ENCODE data around the gene ACVR1C. TPM values are rescaled to one million over a fixed set of nuclear protein-coding genes. Genes with fewer than 3 reads are reported as not detected.

Gene ACVR1C
- total and polyA plus RNA-seq, 2 of the 4 experiments (the other 2 are of a cell fraction) = 0.07 to 0.18 TPM

DNA sequence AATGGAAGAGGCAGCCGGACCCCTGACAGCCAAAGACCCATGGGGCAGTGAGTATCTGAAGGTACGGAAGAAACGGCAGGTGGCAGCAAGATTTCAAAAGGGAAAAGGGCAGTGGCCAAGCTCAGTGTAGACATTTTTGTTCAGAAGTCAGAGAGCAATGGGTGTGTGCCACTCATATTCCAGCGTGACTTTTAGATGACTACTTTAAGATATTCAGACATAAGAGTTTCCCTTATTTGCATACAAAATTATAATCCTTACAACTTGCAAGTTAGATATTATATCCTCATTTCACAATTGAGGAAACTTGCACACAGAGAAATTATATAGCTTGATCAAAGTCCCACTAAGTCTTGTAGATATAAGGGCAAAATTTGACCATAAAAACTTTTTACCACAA, 124.0 kb downstream of the ACVR1C start:
- H4K20me1 ChIP-seq (ENCODE audit: insufficient read depth, low read length) = no peaks in the 10 kb centered on the region
- TF ChIP-seq, protein P1, sequence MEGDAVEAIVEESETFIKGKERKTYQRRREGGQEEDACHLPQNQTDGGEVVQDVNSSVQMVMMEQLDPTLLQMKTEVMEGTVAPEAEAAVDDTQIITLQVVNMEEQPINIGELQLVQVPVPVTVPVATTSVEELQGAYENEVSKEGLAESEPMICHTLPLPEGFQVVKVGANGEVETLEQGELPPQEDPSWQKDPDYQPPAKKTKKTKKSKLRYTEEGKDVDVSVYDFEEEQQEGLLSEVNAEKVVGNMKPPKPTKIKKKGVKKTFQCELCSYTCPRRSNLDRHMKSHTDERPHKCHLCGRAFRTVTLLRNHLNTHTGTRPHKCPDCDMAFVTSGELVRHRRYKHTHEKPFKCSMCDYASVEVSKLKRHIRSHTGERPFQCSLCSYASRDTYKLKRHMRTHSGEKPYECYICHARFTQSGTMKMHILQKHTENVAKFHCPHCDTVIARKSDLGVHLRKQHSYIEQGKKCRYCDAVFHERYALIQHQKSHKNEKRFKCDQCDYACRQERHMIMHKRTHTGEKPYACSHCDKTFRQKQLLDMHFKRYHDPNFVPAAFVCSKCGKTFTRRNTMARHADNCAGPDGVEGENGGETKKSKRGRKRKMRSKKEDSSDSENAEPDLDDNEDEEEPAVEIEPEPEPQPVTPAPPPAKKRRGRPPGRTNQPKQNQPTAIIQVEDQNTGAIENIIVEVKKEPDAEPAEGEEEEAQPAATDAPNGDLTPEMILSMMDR (conservative IDR thresholded peaks at IDR 0.05; ENCODE audit: low read depth, low read length) = no peak
- TF ChIP-seq CEBPB (IDR thresholded peaks at IDR 0.05; ENCODE audit: low read depth, low read length) = no peak
- TF ChIP-seq BHLHE40 (IDR thresholded peaks at IDR 0.05; ENCODE audit: low read depth, low read length) = no peak
- TF ChIP-seq MAFK (IDR thresholded peaks at IDR 0.05; ENCODE audit: low read depth, low read length) = no peak
- no peak for TF ChIP-seq RCOR1 (IDR thresholded peaks at IDR 0.05; ENCODE audit: insufficient replicate concordance, low read length)
- TF ChIP-seq, protein P2, sequence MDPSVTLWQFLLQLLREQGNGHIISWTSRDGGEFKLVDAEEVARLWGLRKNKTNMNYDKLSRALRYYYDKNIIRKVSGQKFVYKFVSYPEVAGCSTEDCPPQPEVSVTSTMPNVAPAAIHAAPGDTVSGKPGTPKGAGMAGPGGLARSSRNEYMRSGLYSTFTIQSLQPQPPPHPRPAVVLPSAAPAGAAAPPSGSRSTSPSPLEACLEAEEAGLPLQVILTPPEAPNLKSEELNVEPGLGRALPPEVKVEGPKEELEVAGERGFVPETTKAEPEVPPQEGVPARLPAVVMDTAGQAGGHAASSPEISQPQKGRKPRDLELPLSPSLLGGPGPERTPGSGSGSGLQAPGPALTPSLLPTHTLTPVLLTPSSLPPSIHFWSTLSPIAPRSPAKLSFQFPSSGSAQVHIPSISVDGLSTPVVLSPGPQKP (IDR thresholded peaks at IDR 0.05; ENCODE audit: borderline replicate concordance, low read depth, low read length) = no peak
- TF ChIP-seq CHD1 (IDR thresholded peaks at IDR 0.05; ENCODE audit: low read depth, low read length) = no peak
- no peak for TF ChIP-seq RFX5 (IDR thresholded peaks at IDR 0.05; ENCODE audit: low read depth, low read length)
- TF ChIP-seq, protein P3, sequence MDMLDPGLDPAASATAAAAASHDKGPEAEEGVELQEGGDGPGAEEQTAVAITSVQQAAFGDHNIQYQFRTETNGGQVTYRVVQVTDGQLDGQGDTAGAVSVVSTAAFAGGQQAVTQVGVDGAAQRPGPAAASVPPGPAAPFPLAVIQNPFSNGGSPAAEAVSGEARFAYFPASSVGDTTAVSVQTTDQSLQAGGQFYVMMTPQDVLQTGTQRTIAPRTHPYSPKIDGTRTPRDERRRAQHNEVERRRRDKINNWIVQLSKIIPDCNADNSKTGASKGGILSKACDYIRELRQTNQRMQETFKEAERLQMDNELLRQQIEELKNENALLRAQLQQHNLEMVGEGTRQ (IDR thresholded peaks at IDR 0.05; ENCODE audit: low read depth, low read length) = no peak
- no peak for TF ChIP-seq NFE2L2 (IDR thresholded peaks at IDR 0.05; ENCODE audit: low read depth, low read length)
- ATAC-seq (ENCODE audit: low read depth) (no peak), DNase-seq (no peak)
- H2AK9ac ChIP-seq (replicated peaks; ENCODE audit: low read depth, low read length, poor library complexity) = no peak overlapping the region
- no peak overlapping the region for H3K18ac ChIP-seq (ENCODE audit: low read depth, low read length)
- no peak overlapping the region for H3K23ac ChIP-seq (ENCODE audit: low read depth, low read length)
- no peak overlapping the region for H3K4ac ChIP-seq (ENCODE audit: low read depth, low read length)
- H4K91ac ChIP-seq (ENCODE audit: insufficient read depth, low read depth, low read length) = no peak overlapping the region
- in situ Hi-C loops (cut with MboI; ENCODE audit: low sequenced_read_pairs) = no loop called here
- H3K27ac ChIP-seq (ENCODE audit: insufficient read depth, low read length) = no peak overlapping the region
- H2BK15ac ChIP-seq (ENCODE audit: low read depth, low read length) = no peak overlapping the region
- ChIA-PET POLR2A (ENCODE audit: unreplicated experiment) (no interaction called here), CTCF (interaction anchor here (0.6 kb wide), 1 partner anchor 75 kb away, joined by 4 read pairs; no protein-coding TSS in a partner anchor)
- no peak overlapping the region for H4K5ac ChIP-seq (ENCODE audit: low read depth, low read length)
- H3K79me1 ChIP-seq (ENCODE audit: low read depth in 1 of 2, low read length in 2 of 2) = no peaks in the 10 kb centered on the region
- no peak overlapping the region for H3K4me3 ChIP-seq (ENCODE audit: insufficient read depth, low read depth, low read length)
- H3K9me3 ChIP-seq (ENCODE audit: control insufficient read depth, insufficient read depth, low read length) = no peaks in the 10 kb centered on the region
- dilution Hi-C loops (cut with HindIII; ENCODE audit: low sequenced_read_pairs, unreplicated experiment) = no loop called here
- H3K4me2 ChIP-seq (ENCODE audit: low read depth, low read length) = no peak overlapping the region
- intact Hi-C loops (cut with micrococcal nuclease) = no loop called here
- no peak overlapping the region for H4K8ac ChIP-seq (ENCODE audit: low read depth in 2 of 2, low read length in 2 of 2)
- 66% methylated on average over 3 of the region's 4 CpGs; no CpG with 5 or more reads in 1 of the 2 experiments for WGBS, 2 experiments (ENCODE audit: extremely low coverage in 2 of 2, insufficient read length in 1 of 2)
- no peak overlapping the region for H2AFZ ChIP-seq (replicated peaks; ENCODE audit: low read length, poor library complexity)
- H2BK120ac ChIP-seq (ENCODE audit: low read depth, low read length) = no peak overlapping the region
- no peak overlapping the region for H3K56ac ChIP-seq (ENCODE audit: extremely low read depth, insufficient read depth, low read length)
- no peak overlapping the region for H3K14ac ChIP-seq (replicated peaks; ENCODE audit: low read depth, low read length)
- no peak overlapping the region for H3K9ac ChIP-seq (ENCODE audit: low read depth, low read length)
- H3K36me3 ChIP-seq (ENCODE audit: control insufficient read depth, insufficient read depth, low read length) = no peaks in the 10 kb centered on the region
- no peak overlapping the region for H2BK5ac ChIP-seq (ENCODE audit: low read depth, low read length, poor library complexity, severe bottlenecking)
- no peak overlapping the region for H2AK5ac ChIP-seq (ENCODE audit: low read depth, low read length)
- H3K27me3 ChIP-seq (ENCODE audit: control insufficient read depth, insufficient read depth, low read length) = no peaks in the 10 kb centered on the region
- H2BK20ac ChIP-seq (ENCODE audit: low read depth, low read length) = no peak overlapping the region
- BruUV-seq (replicated peaks) = no TSS peak
- no peaks in the 10 kb centered on the region for H3K4me1 ChIP-seq (ENCODE audit: control insufficient read depth, insufficient read depth, low read length)
- no peaks in the 10 kb centered on the region for H3K9me1 ChIP-seq (ENCODE audit: insufficient read depth, low read length)

Data from IMR-90 (cell line).